Stimulated activated naive B cell treated with anti-CD40 and anti-IgM and Interleukin-4, amounts not matched to agents 10 μg/mL and 1 μg/mL and 100 μg/mL, for 72 hours (primary cell): Measurements from ENCODE around the gene TAX1BP3.

ENCODE experiments used
- ATAC-seq, 2 donors: fragments of 150-1000 bp; cut with Tn5 transposase; replicated peaks; 2 replicates each; pipeline ENCODE4 v1.10.0; 2021; ENCODE audit warnings: moderate library complexity in 1 of 2
- DNase-seq: peaks from one replicate; pipeline ENCODE4 v3.0.0; 2021
- H3K27ac Mint-ChIP-seq: one replicate; pipeline ENCODE4 v1.8.0; 2022; ENCODE audit warnings: mild to moderate bottlenecking, mixed read lengths
- H3K27me3 Mint-ChIP-seq, 2 donors: one replicate each; pipeline ENCODE4 v1.8.0; 2022; ENCODE audit warnings: mixed read lengths in 2 of 2
- H3K36me3 Mint-ChIP-seq, 2 donors: one replicate each; pipeline ENCODE4 v1.8.0; 2022; ENCODE audit warnings: mixed read lengths in 2 of 2, mild to moderate bottlenecking in 1 of 2
- H3K4me1 Mint-ChIP-seq, 2 donors: one replicate each; pipeline ENCODE4 v1.8.0; 2022; ENCODE audit warnings: mixed read lengths in 2 of 2, mild to moderate bottlenecking in 1 of 2
- H3K4me3 Mint-ChIP-seq, 2 donors: one replicate each; pipeline ENCODE4 v1.8.0; 2022; ENCODE audit warnings: mild to moderate bottlenecking in 2 of 2, mixed read lengths in 2 of 2, moderate library complexity in 1 of 2
- H3K9me3 Mint-ChIP-seq, 2 donors: one replicate each; pipeline ENCODE4 v1.8.0; 2022; ENCODE audit warnings: mixed read lengths in 2 of 2, mild to moderate bottlenecking in 1 of 2

Gene TAX1BP3

DNA sequence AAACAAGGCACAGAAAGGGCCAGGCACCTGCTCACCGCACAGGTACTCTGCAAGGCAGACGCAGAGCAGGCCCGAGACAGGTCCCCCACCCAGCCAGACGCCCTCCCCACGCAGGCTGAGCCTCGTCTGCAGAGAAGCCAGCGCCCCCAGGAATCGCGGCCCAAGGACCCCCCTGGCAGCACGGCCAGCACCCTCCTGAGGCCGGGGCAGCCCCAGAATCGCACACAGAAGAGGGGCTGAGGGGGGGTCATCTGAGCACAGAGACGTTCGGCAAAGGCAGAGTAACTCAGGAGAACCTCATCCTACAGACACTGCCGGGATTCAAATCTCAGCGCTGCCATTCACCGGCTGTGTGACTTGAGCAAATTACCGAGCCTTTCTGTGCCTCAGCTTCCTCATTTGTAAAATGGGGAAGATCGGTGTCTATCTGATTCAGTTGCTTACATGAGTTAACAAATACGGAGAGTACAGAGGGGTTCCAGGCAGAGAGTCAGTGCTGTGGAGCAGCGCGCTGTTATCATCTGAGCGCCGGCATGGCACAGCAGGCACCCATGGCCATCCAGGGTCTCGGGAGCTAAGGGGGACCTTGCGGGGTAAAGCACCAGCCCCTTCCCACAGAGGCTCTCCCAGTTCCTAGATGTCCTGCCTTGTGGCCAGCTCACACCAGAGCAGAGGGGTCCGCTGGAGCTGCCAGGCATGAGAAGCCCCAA is 10.6 kb upstream of the TAX1BP3 start:
- no peak for DNase-seq
- Mint-ChIP-seq H3K27ac (no peak overlapping the region), H3K4me3 (no peak overlapping the region), H3K36me3 (peaks cover 31 to 45% of the 10 kb centered on the region in 2 donors), H3K4me1 (peaks cover 29 to 56% of the 10 kb centered on the region in 2 donors), H3K9me3 (no peaks in the 10 kb centered on the region), H3K27me3 (no peaks in the 10 kb centered on the region)
- ATAC-seq = no peak

GRCh38 chr17:3678095-3678820 is 9.9 kb upstream of the TAX1BP3 start:
- no peak for DNase-seq
- H3K27ac Mint-ChIP-seq = peak overlapping the region; percentile 65

DNA sequence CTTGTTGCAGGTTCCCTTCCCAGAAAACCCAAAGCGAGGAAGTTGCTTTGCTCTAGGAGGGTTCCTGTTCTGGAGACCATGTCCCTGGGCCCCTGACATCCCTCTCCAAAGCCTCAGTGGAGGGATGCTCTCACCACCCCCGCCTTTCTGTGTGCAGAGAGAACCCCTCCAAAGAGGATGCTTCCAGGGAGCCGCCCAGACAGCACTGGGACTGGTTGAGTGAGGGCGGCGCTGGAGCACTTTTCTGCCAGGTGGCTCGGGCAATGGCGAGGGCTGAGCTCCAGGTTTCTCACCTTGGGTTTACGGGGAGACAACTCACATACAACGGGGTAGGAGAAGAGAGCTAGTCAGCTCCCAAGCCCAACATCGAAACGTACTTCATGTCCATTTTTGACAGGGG is 7.5 kb upstream of the TAX1BP3 start:
- no peak for DNase-seq
- Mint-ChIP-seq H3K4me3 (no peak overlapping the region), H3K36me3 (peaks cover 18 to 40% of the 10 kb centered on the region in 2 donors), H3K4me1 (peaks cover 22 to 42% of the 10 kb centered on the region in 2 donors), H3K27ac (peak overlapping the region; percentile 56), H3K9me3 (no peaks in the 10 kb centered on the region), H3K27me3 (no peaks in the 10 kb centered on the region)
- ATAC-seq = no peak

More at GRCh38 chr17:3678095-3678820, 9.9 kb upstream of the TAX1BP3 start:
- no peaks in the 10 kb centered on the region for H3K9me3 Mint-ChIP-seq
- H3K4me1 Mint-ChIP-seq = peaks cover 26 to 56% of the 10 kb centered on the region in 2 donors
- H3K27me3 Mint-ChIP-seq = no peaks in the 10 kb centered on the region
- ATAC-seq = no peak
- H3K36me3 Mint-ChIP-seq = peaks cover 26 to 44% of the 10 kb centered on the region in 2 donors
- no peak overlapping the region for H3K4me3 Mint-ChIP-seq

- Mint-ChIP-seq H3K4me1 (peaks cover 21 to 50% of the 10 kb centered on the region in 2 donors), H3K9me3 (no peaks in the 10 kb centered on the region), H3K36me3 (peaks cover 12 to 37% of the 10 kb centered on the region in 2 donors), H3K27me3 (no peaks in the 10 kb centered on the region), H3K4me3 (no peak overlapping the region), H3K27ac (peak overlapping the region; percentile 75)
- ATAC-seq (no peak), DNase-seq (no peak)
Observed at GRCh38 chr17:3672571-3672970, 4.2 kb upstream of the TAX1BP3 start.

DNA sequence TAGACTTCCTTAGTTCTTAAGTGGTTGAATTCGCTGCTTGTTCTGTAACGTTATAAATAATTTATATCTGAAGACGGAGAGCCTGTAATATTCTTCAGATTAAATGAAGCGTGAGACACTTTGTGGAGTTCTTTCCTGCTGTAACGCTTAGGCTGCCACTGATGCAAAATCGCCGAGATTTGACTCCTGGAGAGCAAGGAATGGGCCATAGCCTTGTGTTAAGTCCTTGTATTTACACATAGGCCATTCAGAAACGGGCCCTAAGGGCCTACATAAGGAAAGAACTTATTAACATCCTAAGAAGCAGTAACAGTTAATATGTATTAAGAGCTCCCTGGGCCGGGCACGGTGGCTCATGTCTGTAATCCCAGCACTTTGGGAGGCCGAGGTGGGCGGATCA is 1.2 kb upstream of the TAX1BP3 start:
- H3K4me1 Mint-ChIP-seq = peaks cover 27 to 53% of the 10 kb centered on the region in 2 donors
- peak overlapping the region; percentile 91 to 96 for H3K4me3 Mint-ChIP-seq
- DNase-seq (no peak), ATAC-seq (no peak)
- H3K9me3 Mint-ChIP-seq = no peaks in the 10 kb centered on the region
- H3K36me3 Mint-ChIP-seq = peaks cover 7 to 32% of the 10 kb centered on the region in 2 donors
- H3K27me3 Mint-ChIP-seq = no peaks in the 10 kb centered on the region
- peak overlapping the region; percentile 97 for H3K27ac Mint-ChIP-seq

DNA sequence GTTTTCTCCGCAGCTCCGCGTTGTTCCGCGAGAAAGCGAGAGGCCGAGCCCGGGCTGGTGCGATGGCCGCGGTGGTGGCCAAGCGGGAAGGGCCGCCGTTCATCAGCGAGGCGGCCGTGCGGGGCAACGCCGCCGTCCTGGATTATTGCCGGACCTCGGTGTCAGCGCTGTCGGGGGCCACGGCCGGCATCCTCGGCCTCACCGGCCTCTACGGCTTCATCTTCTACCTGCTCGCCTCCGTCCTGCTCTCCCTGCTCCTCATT is 638 bp upstream of the TAX1BP3 start:
- no peak for DNase-seq
- H3K4me3 Mint-ChIP-seq = peak overlapping the region; percentile 91 to 96
- no peak for ATAC-seq
- H3K4me1 Mint-ChIP-seq = peaks cover 26 to 52% of the 10 kb centered on the region in 2 donors
- H3K9me3 Mint-ChIP-seq = no peaks in the 10 kb centered on the region
- peaks cover 11 to 35% of the 10 kb centered on the region in 2 donors for H3K36me3 Mint-ChIP-seq
- H3K27ac Mint-ChIP-seq = peak overlapping the region; percentile 97
- no peaks in the 10 kb centered on the region for H3K27me3 Mint-ChIP-seq

DNA sequence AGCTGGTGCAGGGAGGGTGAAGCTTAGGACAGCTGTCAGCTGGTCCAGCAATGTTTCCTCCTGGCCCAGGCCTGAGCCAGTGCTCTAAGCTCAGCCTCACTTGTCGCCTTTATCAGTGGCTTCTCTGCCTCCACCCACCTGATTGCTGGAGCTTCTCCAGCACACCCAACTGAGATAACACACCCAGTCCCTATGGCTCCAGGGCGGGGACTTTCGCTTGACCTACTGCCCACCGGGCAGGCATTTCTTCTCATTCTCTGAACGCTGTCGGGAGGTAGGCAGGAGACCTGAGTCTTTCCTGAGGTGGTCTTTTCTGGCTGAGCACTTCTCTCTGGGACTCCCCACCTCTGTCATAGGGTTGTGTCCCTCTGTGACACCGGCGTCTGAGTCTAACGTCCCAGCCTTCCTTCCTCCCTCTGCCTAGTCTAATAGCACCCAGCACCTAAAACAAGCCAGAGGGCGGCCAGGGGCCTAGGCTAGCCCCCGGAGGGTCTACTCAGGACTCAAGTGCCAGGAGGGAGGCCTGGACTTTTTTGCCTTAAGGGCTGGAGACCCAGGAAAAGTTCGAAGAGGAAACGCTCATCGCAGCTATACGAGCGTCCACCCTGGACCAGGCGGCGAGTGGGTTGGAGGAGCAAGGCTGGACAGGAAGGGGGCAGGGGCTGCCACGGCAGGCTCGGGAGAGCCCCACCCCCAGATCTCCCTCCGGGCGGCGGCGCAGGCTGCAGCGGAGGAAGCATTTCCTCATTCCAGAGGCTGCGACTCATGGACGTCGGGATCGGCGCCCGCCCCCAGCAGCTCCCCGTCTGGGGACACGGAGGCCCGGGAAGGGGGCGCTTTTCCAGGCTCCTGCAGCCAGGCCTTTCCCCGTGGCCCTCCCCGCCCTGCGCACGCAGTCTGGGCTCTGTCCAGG is 756 bp downstream of the TAX1BP3 start:
- peak; percentile 1 to 15 for ATAC-seq
- Mint-ChIP-seq H3K4me3 (peak overlapping the region; percentile 91 to 96), H3K9me3 (no peaks in the 10 kb centered on the region), H3K27me3 (no peaks in the 10 kb centered on the region), H3K27ac (peak overlapping the region; percentile 91), H3K4me1 (peaks cover 26 to 38% of the 10 kb centered on the region in 2 donors), H3K36me3 (peaks cover 12 to 28% of the 10 kb centered on the region in 2 donors)
- no peak for DNase-seq

DNA sequence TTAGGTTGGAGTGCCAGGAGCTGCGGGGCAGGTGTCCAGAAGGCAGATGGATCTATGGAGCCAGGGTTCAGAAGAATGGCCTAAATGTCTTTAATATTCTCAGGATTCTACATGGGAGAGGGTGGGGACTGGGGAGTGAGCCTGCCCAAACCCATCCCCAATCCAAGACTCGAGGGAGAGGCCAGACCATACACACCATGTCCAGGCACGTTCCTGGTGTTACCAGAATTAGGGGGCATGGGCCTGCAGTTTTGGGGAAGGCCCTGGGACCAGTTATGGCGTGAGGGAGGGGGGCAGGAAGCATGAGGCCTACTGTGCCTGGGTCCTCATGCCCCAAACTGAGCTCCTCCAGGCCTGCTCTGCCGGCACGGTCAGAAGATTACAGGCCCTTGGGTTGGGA is 1.9 kb downstream of the TAX1BP3 start:
- DNase-seq (no peak), ATAC-seq (no peak)
- H3K36me3 Mint-ChIP-seq = peaks cover 9 to 21% of the 10 kb centered on the region in 2 donors
- H3K27me3 Mint-ChIP-seq = no peaks in the 10 kb centered on the region
- H3K27ac Mint-ChIP-seq = peak overlapping the region; percentile 49
- H3K4me3 Mint-ChIP-seq = peak overlapping the region; percentile 1 to 50
- no peaks in the 10 kb centered on the region for H3K9me3 Mint-ChIP-seq
- peaks cover 21 to 38% of the 10 kb centered on the region in 2 donors for H3K4me1 Mint-ChIP-seq

- Mint-ChIP-seq H3K4me1 (peaks cover 20 to 38% of the 10 kb centered on the region in 2 donors), H3K36me3 (peaks cover 12 to 25% of the 10 kb centered on the region in 2 donors), H3K27me3 (no peaks in the 10 kb centered on the region), H3K9me3 (no peaks in the 10 kb centered on the region), H3K4me3 (peak overlapping the region in 1 of 2 donors; percentile 50), H3K27ac (peak overlapping the region; percentile 74)
- ATAC-seq (no peak), DNase-seq (no peak)
Observed at GRCh38 chr17:3665834-3666233, 2.5 kb downstream of the TAX1BP3 start.

DNA sequence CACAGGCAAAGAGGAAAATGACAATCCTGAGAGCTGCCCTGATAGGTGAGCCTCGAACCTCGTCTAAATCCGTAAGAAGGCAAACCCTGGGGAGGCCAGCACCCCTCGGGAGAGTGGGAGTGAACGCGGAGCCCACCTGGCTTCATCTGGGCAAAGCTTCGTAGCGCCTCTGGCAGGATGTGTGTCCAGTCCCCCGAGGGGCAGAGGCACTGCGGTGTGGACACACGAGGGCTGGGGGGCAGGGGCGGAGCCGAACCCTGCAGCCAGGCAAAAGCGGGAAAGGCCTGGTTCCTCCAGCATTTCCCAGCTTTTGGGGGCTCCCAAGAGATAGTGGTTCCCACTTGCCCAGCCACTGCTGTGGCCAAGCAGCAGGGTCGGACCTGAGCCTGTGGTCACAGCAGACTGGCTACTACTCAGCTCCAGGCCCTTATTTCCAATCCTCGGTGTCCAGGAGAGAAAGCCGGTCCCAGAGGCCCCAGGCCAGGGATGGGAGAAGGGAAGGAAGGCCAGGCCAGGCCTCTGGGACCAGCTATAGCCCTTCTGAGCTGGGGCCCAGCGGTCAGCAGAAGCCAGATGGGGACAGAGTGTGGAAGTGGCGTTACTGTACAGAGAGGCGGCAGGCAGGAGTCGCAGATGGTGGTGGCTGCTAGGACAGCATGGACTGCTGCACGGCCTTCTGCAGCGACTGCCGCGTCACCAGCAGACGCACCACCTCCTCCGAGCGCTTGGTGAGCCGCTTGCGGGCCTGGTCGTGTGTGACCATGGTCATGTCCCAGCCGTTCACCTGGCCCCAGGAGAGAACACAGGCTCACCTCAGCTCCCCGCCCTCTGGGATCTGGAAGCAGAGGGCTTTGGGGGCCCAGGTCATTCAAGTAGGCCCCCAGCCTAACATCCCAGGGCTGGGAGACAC is 5.0 kb downstream of the TAX1BP3 start:
- ATAC-seq (no peak), DNase-seq (no peak)
- Mint-ChIP-seq H3K4me1 (peaks cover 16 to 19% of the 10 kb centered on the region in 2 donors), H3K4me3 (no peak overlapping the region), H3K36me3 (peaks cover 10 to 26% of the 10 kb centered on the region in 2 donors), H3K27ac (no peak overlapping the region), H3K27me3 (no peaks in the 10 kb centered on the region), H3K9me3 (no peaks in the 10 kb centered on the region)

GRCh38 chr17:3660311-3660891 is 8.0 kb downstream of the TAX1BP3 start:
- H3K36me3 Mint-ChIP-seq = peaks cover 19 to 38% of the 10 kb centered on the region in 2 donors
- H3K4me1 Mint-ChIP-seq = peaks cover 0 to 4% of the 10 kb centered on the region in 2 donors
- H3K27me3 Mint-ChIP-seq = no peaks in the 10 kb centered on the region
- H3K27ac Mint-ChIP-seq = no peak overlapping the region
- ATAC-seq (no peak), DNase-seq (no peak)
- no peak overlapping the region for H3K4me3 Mint-ChIP-seq
- H3K9me3 Mint-ChIP-seq = no peaks in the 10 kb centered on the region

- DNase-seq = no peak
- H3K9me3 Mint-ChIP-seq = no peaks in the 10 kb centered on the region
- no peak overlapping the region for H3K27ac Mint-ChIP-seq
- ATAC-seq = no peak
- peaks cover 17 to 38% of the 10 kb centered on the region in 2 donors for H3K36me3 Mint-ChIP-seq
- H3K27me3 Mint-ChIP-seq = no peaks in the 10 kb centered on the region
- peaks cover 0 to 4% of the 10 kb centered on the region in 2 donors for H3K4me1 Mint-ChIP-seq
- no peak overlapping the region for H3K4me3 Mint-ChIP-seq
Observed at GRCh38 chr17:3659541-3660111, 8.8 kb downstream of the TAX1BP3 start.
